NCI-H2029 (cell line): ENCODE results near the gene OR7A10.

ENCODE experiments used
- DNase-seq: peaks from one replicate; lab custom pipeline; 2025; lab: John Stamatoyannopoulos, UW

OR7A10 gene

DNA sequence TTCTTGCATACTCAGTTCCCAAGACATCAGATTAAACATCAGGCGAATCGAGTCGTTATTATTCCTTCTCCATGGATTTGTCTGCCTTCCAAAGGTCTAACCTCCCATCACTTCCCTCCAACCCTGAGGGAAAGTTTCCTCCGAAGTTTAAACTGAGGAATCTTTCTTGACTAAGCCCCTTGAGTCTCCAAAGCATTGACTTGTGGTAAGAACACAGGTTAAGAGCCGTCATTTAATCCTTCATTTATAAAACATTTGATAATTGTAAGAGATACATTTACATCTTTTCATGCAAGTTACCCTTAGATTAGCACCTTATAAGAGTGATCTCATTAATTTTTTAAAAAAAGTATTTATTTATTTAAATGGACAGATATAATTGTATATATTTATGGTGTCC lies at the start of gene OR7A10:
Gene OR7A10, minus strand, starts transcription at position 101 of the 400 bp plus-strand sequence. CDS start 7,045 bp downstream, outside the sequence.
- no peak for DNase-seq

DNA sequence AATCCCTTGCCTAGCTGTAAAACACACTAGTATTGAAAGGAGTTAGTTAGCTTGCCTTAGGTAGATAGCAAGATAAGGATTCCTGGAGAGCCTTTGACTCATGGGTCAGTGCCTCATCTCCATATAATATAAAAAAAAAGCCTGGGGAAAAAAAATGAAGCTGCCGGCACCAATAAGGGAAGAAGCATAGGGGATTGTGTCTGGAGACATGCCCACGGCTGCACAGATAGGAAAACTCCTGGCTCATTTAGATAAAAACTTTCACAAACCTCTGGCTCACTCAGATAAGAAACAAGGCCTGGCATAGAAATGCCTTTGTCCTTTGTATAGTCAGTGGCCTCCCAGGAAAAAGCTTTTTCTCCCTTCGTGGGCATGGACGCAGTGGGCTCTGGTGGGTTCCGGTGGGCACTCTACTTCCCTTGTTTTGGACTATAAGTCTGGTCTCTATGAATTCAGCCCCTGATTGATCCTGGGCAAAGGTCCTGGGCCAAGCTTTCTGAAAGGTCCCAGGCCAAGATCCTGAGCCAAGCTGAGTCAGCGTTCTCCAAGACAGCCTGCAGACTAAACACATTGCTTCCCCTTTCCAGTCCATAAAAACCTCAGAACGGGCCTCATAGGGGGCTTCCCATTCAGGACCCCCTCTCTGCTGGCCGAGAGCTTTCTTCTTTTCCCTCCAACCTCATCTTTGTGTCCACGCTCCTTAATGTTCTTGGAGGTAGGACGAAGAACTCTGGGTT lies 42.1 kb upstream of the OR7A10 start:
- no peak for DNase-seq

DNA sequence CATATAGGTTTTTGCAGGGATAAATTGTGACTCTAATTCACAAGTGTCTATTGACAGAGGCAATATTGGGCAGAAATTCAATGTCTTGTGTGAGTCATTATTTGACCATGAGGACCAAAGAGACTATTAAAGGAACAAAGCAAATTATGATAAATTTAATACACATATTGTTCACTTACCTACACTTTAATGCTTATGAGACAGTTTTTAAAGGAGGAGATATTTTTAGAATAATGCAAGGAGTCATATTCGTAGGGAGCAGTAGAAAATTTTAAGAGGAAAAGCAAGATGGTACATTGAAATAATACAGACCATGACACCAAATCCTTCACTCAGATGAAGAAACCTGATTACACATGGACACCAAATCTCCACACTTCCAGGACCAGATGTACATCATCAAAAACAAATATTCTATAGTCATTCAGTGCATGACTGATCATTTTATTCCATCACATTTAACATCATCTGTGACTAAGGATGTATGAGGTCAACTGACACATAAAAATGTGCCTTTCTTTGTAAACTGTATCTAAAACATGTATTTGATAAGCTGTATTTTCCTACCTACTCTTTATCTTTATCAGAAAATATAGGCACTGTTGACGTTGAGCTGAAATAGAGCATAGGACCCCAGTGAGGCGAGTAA lies 41.4 kb upstream of the OR7A10 start:
- no peak for DNase-seq

DNA sequence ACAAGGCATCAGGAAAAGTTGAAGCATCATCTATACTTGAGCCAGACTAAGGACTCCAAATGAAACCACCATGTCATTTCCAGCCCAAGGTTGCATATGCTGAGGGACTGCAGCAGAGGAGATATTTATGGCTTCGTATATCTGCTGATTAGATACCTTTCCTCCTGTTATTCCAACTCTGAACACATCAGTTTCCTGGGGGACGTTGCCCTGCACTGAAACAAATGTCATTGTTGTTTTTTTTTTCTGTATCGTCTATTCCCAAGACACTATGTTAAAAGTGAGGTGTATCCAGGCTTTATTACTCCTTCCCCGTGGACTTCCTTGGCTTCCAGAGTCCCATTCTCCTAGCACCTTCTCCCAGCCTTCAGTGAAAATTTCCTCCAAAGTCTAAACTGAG lies 37.3 kb upstream of the OR7A10 start, which contains the start of gene OR7A17:
Gene OR7A17, minus strand, starts transcription at position 101 of the 400 bp plus-strand sequence. CDS start 4,777 bp downstream, outside the sequence.
- DNase-seq, result no peak

DNA sequence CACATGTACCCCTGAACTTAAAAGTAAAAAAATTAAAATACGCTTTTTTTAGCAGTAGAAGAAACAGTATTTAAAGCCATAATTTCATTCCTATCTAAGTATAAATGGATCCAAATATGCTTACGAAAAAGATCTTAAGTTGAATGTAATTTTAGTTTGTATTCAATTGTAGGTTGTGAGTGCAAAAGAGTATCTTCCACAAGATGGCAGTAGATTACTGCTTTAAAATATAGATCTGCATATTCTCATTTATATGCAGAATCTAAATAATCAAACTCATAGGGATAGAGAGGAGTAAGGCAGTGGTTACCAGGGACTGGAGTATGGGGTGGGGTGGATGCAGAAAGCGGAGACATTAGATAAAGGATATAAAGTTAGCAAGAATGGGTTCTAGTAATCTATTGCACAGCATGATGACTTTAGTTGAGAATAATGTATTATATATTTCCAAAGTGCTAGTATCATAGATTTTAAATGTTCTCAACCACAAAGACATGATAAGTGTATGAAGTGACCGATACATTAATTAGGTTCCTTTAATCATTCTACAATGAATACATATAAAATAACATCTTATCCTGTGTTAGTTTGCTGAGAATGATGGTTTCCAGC lies 23.0 kb upstream of the OR7A10 start:
- DNase-seq, result no peak

DNA sequence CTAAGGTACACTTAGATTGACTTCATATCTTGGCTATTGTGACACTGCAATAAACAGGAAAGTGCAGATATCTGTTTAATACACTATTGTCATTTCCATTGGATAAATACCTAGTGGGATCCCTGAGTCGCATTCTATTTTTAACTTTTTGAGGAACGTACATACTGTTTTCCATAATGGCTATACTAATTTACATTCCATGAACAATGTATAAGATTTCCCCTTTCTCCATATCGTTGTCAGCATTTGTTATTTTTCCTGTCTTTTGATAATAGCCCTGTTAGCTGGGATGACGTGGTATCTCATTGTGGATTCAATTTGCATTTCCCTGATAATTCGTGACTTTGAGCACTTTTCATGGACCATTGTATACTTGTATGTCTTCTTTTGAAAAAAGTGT lies 19.8 kb upstream of the OR7A10 start:
- DNase-seq, result no peak

DNA sequence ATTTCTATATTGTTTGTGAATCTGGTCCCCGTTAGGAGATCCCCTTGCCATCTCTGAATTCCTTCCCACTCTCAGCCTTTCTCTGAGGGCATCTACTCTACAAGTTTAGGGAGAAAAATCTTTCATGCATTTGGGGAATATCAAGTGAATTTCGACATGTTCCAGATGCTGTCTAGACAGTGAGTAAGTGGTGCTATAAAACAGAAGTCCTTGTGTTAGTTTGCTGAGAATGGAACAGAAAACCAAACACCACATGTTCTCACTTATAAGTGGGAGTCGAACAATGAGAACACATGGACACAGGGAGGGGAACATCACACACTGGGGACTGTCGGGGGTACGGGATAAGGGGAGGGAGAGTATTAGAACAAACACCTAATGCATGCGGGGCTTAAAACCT lies 5.1 kb downstream of the OR7A10 start:
- no peak for DNase-seq

DNA sequence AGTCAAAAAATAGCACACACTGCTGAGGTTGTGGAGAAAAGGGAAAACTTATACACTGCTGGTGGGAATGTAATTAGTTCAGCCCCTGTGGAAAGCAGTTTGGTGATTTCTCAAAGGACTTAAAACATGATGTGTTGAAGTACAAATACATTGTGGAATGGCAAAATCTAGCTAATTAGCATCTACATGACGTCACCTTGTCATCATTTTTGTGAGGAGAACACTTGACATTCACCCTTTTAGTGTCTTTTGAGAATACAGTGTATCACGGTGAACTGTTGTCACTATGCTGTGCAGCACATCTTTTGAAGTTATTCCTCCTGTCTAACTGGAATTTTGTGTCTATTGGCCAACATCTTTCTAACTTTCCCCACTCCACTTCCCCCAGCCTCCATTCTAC lies 5.6 kb downstream of the OR7A10 start:
- no peak for DNase-seq

DNA sequence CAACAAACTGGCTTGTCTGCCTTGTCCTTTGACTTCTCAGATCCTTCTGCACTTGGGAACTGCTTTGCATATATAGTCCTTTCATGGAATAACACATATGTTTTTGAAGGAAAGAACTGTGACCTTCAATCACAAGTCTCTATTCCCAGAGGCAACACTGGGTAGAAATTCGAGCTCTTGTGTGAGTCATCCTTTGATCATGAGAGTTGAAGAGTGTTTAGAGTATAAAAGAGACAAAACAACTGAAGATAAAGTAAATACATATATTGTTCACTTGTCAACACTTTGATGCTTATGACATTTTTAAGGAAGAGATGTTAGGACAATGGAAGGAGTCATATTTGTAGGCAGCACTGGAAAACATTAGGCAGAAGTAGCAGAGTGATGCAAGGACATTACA lies 8.5 kb downstream of the OR7A10 start:
- no peak for DNase-seq

DNA sequence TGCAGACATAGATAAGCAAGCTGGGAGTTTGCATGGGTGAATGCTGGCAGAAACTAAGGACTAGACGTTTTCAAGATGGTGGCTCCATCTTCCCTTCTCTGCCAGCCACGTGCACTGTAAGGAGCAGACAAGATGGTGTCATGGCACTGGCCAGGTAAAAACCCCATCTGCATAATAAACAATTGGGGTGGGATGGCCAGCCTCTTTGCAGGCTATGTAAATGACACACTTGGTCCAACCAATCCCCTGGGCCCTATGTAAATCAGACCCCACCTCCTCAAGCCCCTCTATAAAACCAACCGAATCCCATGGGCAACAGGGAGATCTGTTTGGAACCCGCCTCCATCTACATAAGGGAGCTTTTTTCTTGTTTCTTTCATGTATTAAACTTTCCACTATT lies 11.3 kb downstream of the OR7A10 start:
- no peak for DNase-seq

DNA sequence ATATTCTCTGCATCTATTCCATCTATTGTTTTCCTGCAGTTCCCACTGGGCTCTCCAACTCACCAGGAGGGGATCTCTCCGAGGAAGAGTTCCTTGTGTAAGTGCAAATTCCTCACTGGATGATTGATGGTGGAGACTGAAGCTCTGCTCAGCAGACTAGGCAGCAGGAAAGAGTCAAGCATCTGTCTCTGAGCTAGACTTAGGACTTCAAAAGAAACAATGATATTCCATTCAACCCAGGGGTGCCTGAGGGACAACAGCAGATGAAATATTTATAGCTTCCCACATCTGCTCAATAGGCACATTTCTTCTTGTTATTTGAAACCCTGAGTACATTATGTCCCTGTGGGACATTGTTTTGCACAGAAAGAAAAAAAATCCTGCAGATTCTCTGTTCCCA lies 13.7 kb downstream of the OR7A10 start, which contains the start of the genes OR7A5 and OR7C1:
Gene OR7A5, minus strand, starts transcription at position 175 of the 400 bp plus-strand sequence. CDS start 6,944 bp downstream, outside the sequence.
Gene OR7C1, minus strand, starts transcription at position 175 of the 400 bp plus-strand sequence. CDS start 35,049 bp downstream, outside the sequence.
- DNase-seq, result no peak

DNA sequence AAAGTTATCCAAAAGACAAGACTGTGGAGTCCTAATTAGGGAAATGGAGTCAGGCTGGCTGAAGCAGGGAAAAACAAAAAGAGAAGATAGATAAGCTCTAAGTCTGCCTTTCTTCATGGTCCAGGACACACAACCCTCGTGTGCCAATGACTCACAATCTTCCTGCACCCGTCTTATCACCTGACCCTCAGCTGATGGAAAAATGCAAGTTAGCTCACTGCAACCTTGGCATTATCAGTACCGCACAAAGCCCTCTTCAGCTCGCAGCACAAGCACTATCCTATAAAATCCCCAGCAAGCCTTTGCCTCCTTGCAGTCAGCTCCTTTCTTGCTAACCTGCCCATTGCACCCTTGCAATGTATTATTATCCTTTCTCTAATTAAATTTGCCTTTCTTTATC lies 18.0 kb downstream of the OR7A10 start:
- DNase-seq, result no peak

DNA sequence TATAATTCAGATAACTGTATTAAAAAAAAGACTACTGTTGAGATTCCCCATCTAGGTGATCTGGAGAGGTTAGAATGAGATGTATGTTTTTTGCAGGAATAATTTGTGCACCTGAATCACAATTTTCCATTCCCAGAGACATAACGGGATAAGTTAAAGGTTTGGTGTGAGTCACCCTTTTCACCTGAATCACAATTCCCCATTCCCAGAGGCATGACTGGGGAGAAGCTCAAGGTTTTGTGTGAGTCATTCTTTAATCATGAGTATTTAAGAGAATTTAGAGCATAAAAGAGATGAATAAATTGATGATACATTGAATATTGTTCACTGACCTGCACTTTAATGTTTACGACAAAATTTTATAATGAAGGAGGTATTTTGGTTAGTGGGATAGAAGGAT lies 22.7 kb downstream of the OR7A10 start:
- DNase-seq, result no peak

DNA sequence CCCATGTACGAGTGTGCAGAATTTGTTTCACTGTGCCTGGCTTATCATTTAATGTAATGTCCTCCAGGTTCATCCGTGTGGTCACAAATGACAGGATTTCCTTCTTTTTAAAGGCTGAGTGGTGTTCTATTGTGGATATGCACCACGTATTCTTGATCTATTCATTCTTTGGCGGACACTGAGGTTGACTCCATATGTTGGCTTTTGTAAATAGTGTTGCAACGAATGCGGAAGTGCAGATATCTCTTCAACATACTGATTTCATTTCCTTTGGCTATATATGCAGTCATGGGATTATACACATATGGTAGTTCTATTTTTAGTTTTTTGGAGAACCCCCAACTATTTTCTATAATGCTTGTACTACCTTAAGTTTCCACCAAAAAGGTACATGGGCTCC lies 26.8 kb downstream of the OR7A10 start:
- no peak for DNase-seq

DNA sequence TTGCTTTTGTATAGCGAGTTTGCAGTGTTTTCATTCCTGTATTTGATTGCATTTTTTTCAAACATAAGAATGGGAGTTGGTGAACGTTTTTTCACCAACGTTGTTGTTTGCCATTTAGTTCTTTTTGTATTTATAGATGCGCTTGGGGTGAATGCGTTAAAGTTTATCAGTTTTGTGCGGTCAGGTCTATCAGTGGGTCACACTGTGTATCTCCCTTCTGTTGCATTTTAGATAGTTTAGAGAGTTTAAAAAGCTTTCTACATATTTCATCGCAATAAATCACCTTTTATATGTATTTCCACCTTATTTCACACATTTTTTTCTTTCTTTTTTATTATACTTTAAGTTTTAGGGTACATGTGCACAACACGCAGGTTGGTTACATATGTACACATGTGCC lies 30.1 kb downstream of the OR7A10 start:
- DNase-seq, result no peak

DNA sequence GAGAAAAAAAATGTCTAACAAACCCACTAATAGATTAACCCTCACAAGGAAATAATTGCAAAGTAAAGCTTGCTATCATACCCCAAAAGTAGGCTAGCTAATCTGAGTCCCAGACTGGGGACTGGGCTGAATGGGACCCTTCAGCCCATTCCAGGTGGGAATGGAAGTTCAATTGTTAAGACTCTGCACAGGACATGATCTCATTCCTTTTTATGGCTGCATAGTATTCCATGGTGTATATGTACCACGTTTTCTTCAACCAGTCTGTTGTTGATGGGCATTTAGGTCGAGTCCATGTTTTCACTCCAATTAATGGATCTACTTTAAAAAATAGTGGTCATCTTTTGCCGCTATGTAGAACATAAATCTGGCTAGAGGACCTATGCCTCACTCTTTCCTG lies 31.7 kb downstream of the OR7A10 start:
- DNase-seq, result no peak

DNA sequence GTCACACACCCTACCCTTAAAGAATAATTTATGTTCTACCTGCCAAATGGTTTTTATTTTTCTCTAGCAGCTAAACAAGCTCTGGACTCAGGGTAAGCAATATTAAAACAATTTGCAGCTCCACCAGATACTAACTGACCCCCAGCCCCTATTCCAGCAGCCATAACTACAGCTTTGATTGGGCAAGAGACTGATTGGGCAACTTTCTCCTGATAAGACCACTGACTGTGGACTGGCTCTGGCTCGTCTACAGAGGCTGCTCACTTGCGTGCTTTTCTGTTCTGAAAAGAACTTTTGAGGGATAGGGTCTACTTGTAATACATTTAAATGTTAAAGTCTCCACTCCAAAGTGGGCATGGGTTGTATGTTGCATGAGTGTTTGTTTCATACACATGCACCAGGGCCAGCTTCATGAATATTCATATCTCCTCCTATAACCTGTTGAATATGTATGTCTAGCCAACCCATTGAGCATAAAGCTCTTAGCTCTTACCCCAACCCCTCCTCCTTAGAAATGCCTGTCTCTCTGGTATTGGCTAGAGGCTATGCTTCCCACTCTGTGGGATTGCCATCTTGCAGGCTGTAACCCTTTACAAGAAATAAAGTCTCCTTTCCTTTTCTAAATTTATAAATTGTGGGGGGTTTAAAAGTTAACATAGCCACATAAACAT lies 33.6 kb downstream of the OR7A10 start:
- no peak for DNase-seq

DNA sequence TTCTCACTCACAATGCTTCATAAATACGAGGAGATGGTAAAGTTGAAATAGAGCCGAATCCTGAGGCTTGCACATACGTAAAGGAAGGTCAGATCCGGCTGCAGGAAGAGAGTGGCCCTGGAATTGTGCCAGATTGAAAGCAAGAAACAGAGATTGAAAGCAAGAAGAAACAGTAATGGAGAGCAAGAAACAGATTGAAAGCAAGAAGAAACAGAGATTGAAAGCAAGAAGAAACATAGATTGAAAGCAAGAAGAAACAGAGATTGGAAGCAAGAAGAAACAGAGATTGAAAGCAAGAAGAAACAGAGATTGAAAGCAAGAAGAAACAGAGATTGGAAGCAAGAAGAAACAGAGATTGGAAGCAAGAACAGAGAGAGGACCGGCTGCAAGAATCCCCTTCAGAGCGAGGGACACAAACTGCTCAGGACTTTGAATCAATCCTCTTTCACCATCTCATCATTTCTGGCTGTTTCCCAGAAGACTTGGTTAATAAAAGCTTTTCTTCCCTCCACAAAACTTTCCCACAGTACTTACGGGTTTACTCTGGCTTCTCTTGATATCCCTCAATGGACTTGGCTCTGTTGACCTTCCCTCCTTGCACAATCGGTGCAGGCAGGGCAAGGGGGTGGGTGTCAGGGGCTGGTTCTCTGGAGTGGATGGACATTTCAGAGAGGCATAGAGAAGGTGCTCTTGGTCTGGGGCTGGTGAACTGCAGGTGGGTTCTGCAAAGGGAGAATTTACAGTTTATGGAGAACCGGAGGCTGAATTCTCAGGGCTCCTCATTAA lies 39.3 kb downstream of the OR7A10 start:
- DNase-seq, result no peak

DNA sequence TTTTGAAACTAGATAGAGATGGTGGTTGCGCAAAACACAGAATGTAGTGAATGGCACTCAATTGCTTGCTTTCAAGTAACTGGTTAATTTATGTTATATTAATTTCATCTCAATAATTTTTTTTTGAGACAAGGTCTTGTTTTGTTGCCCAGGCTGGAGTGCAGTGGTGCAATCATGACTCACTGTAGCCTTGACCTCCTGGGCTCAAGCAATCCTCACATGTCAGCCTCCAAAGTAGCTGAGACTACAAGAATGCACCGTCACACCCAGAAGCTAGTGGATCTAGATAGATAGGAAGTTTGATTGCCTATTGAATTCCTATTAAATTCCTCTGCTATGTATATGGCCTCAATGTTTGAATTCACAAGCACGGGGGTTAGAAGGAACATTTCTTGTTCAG lies 44.0 kb downstream of the OR7A10 start:
- no peak for DNase-seq

DNA sequence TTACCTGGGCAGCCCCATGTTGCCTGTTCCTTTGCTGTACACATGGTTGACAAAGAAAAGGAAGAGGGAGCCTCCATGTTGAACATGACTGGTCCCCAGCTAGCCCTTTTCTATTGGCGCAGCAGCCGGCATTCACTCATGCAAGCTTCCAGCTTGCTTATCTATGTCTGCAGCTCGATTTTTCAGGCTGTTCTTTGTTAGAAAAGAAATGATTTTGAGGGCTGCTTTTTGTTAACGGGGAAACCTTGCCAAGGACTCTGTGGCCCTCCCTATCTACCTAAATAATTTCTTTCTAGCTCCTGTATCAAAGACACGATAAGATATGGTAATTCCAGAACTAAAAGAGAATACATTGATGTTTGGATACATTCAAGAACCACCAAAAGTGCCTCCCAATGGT lies 50.0 kb downstream of the OR7A10 start:
- DNase-seq, result no peak

DNA sequence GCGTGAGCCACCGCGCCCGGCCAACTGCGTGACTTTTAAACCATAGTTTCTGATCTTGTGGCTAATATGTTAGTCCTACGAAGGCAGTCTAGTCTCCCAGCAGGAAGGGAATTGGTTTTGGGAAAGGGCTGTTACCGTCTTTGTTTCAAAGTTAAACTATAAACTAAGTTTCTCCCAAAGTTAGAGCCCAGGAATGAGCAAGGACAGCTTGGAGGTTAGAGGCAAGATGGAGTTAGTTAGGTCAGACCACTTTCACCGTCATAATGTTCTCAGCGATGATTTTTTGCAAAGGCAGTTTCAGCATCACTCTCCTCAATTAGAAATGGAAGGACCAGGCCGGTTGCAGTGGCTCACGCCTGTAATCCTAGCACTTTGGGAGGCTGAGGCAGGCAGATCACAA lies 52.7 kb downstream of the OR7A10 start:
- DNase-seq, result no peak
